Tibial artery (tissue), 4 donors: ENCODE measurements around the gene DTNA.

ENCODE experiments used
- DNase-seq, 2 donors: peaks; one replicate each; pipeline ENCODE4 v3.0.0-alpha.2; 2019
- H3K27ac ChIP-seq, 2 donors: fragments of 200-600 bp; sonication (generic) in 1 of 2; 1 replicate in 1 of 2; 2 replicates in 1 of 2; pipeline ENCODE4 v1.5.1; 2018 to 2019; ENCODE audit warnings: mild to moderate bottlenecking in 1 of 2
- H3K27me3 ChIP-seq, 2 donors: fragments of 200-600 bp; sonication (generic) in 1 of 2; one replicate each; pipeline versions ENCODE4 v1.5.1 to v1.6.0; 2016 to 2019
- H3K36me3 ChIP-seq, 3 donors: fragments of 200-600 bp; sonication (generic) in 2 of 3; one replicate each; pipeline ENCODE4 v1.5.1; 2016 to 2019; ENCODE audit warnings: mild to moderate bottlenecking in 2 of 3
- H3K4me1 ChIP-seq, 4 donors: fragments of 200-600 bp; sonication (generic) in 2 of 4; 1 replicate in 3 of 4; 2 replicates in 1 of 4; pipeline ENCODE4 v1.5.1; 2016 to 2019
- H3K4me3 ChIP-seq, 2 donors: fragments of 200-600 bp; sonication (generic) in 1 of 2; 1 replicate in 1 of 2; 2 replicates in 1 of 2; pipeline ENCODE4 v1.5.1; 2018 to 2019; ENCODE audit warnings: mild to moderate bottlenecking in 2 of 2
- H3K9me3 ChIP-seq, 3 donors: fragments of 200-600 bp; sonication (generic) in 1 of 3; one replicate each; pipeline ENCODE4 v1.5.1; 2016 to 2019
- intact Hi-C: fragments of 100-400 bp; cut with DNase I; formaldehyde crosslinking; loops from one replicate; pipeline ENCODE4 v1.15.0; 2023; ENCODE audit warnings: low total_unique reads
- TF ChIP-seq, protein P1 (sequence below), 2 experiments: fragments of 200-600 bp in 1 of 2; fragments of 450-650 bp in 1 of 2; IDR thresholded peaks; one replicate each; pipeline ENCODE4 v1.5.1; 2017 to 2019; ENCODE audit warnings: antibody characterized with exemption in 2 of 2, mild to moderate bottlenecking in 1 of 2, moderate library complexity in 1 of 2

The DTNA gene

DNA sequence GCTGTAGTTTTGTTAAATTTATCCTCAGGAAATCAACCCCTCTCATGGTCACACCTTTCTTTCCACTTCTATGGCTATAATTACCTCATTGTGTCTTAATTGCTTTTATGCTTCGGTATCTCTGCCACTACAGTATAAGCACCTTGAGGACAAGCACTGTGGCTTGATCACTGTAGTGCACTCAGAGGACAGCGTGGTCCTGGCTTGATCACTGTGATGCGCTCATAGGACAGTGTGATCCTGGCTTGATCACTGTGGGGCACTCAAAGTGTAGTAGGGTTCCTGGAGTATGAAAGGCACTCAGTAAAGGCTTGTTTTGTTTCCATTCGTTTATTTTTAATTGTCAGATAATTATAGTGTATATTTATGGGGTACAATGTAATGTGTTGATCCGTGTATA is 44.2 kb downstream of the DTNA start:
- Histone ChIP-seq H3K27me3 (no peaks in the 10 kb centered on the region), H3K36me3 (peaks cover 0 to 15% (median 0%) of the 10 kb centered on the region in 3 donors), H3K4me3 (no peak overlapping the region), H3K4me1 (no peaks in the 10 kb centered on the region), H3K27ac (no peak overlapping the region), H3K9me3 (no peaks in the 10 kb centered on the region)
- intact Hi-C loops = no loop called here
- TF ChIP-seq, protein P1, sequence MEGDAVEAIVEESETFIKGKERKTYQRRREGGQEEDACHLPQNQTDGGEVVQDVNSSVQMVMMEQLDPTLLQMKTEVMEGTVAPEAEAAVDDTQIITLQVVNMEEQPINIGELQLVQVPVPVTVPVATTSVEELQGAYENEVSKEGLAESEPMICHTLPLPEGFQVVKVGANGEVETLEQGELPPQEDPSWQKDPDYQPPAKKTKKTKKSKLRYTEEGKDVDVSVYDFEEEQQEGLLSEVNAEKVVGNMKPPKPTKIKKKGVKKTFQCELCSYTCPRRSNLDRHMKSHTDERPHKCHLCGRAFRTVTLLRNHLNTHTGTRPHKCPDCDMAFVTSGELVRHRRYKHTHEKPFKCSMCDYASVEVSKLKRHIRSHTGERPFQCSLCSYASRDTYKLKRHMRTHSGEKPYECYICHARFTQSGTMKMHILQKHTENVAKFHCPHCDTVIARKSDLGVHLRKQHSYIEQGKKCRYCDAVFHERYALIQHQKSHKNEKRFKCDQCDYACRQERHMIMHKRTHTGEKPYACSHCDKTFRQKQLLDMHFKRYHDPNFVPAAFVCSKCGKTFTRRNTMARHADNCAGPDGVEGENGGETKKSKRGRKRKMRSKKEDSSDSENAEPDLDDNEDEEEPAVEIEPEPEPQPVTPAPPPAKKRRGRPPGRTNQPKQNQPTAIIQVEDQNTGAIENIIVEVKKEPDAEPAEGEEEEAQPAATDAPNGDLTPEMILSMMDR (IDR thresholded peaks at IDR 0.05) = no peak
- no peak for DNase-seq

DNA sequence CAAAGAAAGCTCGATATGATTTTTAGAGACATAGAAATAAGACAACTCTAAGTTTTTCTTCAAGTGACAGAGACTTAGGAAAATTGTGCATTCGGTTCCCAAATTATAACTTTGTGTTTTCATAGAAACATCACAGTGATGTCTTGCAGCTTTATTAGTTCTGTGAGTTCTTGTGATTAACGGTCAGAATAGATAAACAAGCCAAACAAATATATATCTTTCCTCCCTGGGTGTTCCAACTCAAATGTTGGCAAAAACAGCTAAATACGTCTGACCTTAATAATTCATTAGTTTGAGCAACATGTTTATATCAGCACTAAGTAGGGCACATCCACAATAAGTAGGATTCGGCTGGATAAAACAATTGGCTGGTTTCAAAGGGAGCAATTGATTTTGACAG is 47.6 kb downstream of the DTNA start:
- peaks cover 0 to 15% (median 5%) of the 10 kb centered on the region in 3 donors for H3K36me3 ChIP-seq
- H3K9me3 ChIP-seq = no peaks in the 10 kb centered on the region
- no peak for DNase-seq
- no peak overlapping the region for H3K4me3 ChIP-seq
- TF ChIP-seq, protein P1 (IDR thresholded peaks at IDR 0.05) = no peak
- H3K4me1 ChIP-seq = no peaks in the 10 kb centered on the region
- no peaks in the 10 kb centered on the region for H3K27me3 ChIP-seq
- no peak overlapping the region for H3K27ac ChIP-seq
- intact Hi-C loops = no loop called here

DNA sequence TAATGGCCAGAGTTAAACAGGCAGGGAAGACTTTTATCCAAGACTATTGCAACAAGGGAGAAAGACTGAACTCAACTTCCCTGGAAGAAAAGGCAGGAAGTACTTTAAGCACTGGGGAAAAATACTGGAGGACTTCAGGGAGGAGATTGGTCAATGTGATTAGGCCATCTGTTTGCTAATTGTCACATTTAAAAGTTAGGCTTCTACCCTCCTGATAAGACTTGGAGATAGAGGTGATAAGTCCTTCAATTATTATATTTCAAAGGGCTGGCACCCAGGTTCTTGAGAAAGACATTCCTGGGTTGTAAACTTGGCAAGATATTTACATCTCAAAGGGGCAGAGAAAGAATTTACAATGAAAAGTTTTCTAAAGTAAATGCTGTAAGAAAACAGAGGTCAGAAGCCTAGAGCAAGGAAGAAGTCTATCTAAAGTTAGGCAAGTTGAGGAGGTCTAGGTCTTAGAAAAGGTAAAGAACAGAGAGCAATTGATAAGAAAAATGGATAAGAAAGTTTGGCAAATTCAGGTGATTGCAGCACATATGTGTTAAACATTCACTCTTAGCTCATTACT is 48.4 kb downstream of the DTNA start:
- intact Hi-C loops = no loop called here
- no peaks in the 10 kb centered on the region for H3K9me3 ChIP-seq
- H3K36me3 ChIP-seq = peaks cover 0 to 15% (median 5%) of the 10 kb centered on the region in 3 donors
- H3K4me1 ChIP-seq = no peaks in the 10 kb centered on the region
- no peak for DNase-seq
- no peak overlapping the region for H3K27ac ChIP-seq
- no peak overlapping the region for H3K4me3 ChIP-seq
- H3K27me3 ChIP-seq = no peaks in the 10 kb centered on the region
- TF ChIP-seq, protein P1 (IDR thresholded peaks at IDR 0.05) = no peak

DNA sequence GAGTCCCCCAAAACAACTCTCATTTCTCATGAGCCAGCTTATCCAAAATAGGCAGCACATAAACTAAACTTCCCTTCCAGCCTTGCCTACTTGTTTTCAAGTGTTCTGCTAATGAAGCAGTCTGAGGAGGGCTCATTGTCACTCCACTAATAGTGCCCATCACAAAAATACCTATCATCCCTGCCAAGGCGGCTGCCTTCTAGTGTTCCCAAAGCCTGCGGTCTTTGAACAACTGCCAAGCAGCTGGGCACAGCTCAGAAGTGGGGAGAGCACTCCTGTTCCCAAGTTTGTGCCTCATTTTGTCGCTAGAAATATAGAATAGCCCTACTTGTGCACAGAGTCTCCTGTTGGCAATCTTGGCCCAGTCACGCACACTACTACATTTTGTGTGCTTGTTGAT is 50.3 kb downstream of the DTNA start:
- no peak for DNase-seq
- TF ChIP-seq, protein P1 (IDR thresholded peaks at IDR 0.05) = no peak
- no peaks in the 10 kb centered on the region for H3K9me3 ChIP-seq

DNA sequence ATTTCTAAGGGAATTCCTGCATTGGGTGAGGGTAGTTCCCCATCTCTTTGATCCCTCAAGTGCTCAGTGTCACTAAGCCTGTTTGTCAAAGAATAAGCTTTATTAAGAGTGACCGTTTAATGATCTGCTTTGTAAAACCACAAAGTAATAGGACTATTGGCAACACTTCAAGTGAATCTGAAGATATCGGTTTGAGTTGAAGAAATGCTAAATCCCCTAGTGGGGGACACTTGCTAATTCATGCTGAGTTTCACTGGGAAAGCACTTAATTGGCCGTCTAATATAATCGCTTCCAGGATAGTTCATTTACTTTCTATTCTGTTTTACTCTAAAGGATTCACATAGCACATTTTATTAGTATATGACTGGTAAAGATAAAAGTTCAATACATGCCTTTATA is 54.4 kb downstream of the DTNA start:
- intact Hi-C loops = no loop called here
- TF ChIP-seq, protein P1 (IDR thresholded peaks at IDR 0.05) = no peak
- H3K9me3 ChIP-seq = no peaks in the 10 kb centered on the region
- DNase-seq = no peak
- H3K27ac ChIP-seq = no peak overlapping the region
- H3K27me3 ChIP-seq = no peaks in the 10 kb centered on the region
- no peak overlapping the region for H3K4me3 ChIP-seq
- H3K4me1 ChIP-seq = peaks cover 0 to 5% (median 0%) of the 10 kb centered on the region in 4 donors
- peaks cover 0 to 9% (median 9%) of the 10 kb centered on the region in 3 donors for H3K36me3 ChIP-seq

More for the DNA sequence above, 50.3 kb downstream of the DTNA start:
- intact Hi-C loops = no loop called here
- peaks cover 0 to 15% (median 5%) of the 10 kb centered on the region in 3 donors for H3K36me3 ChIP-seq
- H3K27me3 ChIP-seq = no peaks in the 10 kb centered on the region
- H3K27ac ChIP-seq = no peak overlapping the region
- H3K4me3 ChIP-seq = no peak overlapping the region
- no peaks in the 10 kb centered on the region for H3K4me1 ChIP-seq
